GM21529 (cell line): ENCODE measurements around the gene SDK1.

Experiments used
- ATAC-seq: cut with Tn5 transposase; IDR thresholded peaks from one replicate; pipeline ENCODE4 v1.9.1; 2021; ENCODE audit not compliant: unreplicated experiment

Gene SDK1

GRCh38 chr7:3453398-3453797 is 152.3 kb downstream of the SDK1 start:
- ATAC-seq = no peak

- ATAC-seq = no peak
These were observed 154.9 kb downstream of the SDK1 start for GRCh38 chr7:3455806-3456595.

- no peak for ATAC-seq
These were observed 158.1 kb downstream of the SDK1 start for GRCh38 chr7:3459111-3459510.

- no peak for ATAC-seq
These were observed 160.9 kb downstream of the SDK1 start for GRCh38 chr7:3461923-3462322.

- ATAC-seq = no peak
These were observed 162.6 kb downstream of the SDK1 start for GRCh38 chr7:3463696-3464095.

- no peak for ATAC-seq
These were observed 164.0 kb downstream of the SDK1 start for GRCh38 chr7:3464900-3465622.

- no peak for ATAC-seq
These were observed 165.2 kb downstream of the SDK1 start for GRCh38 chr7:3466261-3466660.

- ATAC-seq = no peak
These were observed 168.6 kb downstream of the SDK1 start for GRCh38 chr7:3469641-3470040.

- no peak for ATAC-seq
These were observed 179.1 kb downstream of the SDK1 start for GRCh38 chr7:3480197-3480596.

GRCh38 chr7:3481435-3481834 is 180.4 kb downstream of the SDK1 start:
- no peak for ATAC-seq

GRCh38 chr7:3482147-3482921 is 181.3 kb downstream of the SDK1 start:
- no peak for ATAC-seq

GRCh38 chr7:3486841-3487240 is 185.8 kb downstream of the SDK1 start:
- no peak for ATAC-seq

- no peak for ATAC-seq
These were observed 187.8 kb downstream of the SDK1 start for GRCh38 chr7:3488829-3489228.

GRCh38 chr7:3493499-3493898 is 192.4 kb downstream of the SDK1 start:
- ATAC-seq = no peak

- no peak for ATAC-seq
These were observed 193.9 kb downstream of the SDK1 start for GRCh38 chr7:3494947-3495346.

- no peak for ATAC-seq
These were observed 194.5 kb downstream of the SDK1 start for GRCh38 chr7:3495530-3495929.

- no peak for ATAC-seq
These were observed 194.9 kb downstream of the SDK1 start for GRCh38 chr7:3495954-3496353.

GRCh38 chr7:3497796-3498195 is 196.7 kb downstream of the SDK1 start:
- no peak for ATAC-seq

- ATAC-seq = no peak
These were observed 200.6 kb downstream of the SDK1 start for GRCh38 chr7:3501671-3502070.

GRCh38 chr7:3504384-3504783 is 203.3 kb downstream of the SDK1 start:
- ATAC-seq = no peak

GRCh38 chr7:3510101-3511020 is 209.3 kb downstream of the SDK1 start:
- peak; percentile 62 for ATAC-seq
